Hematopoietic multipotent progenitor cell treated with erythropoietin and hydrocortisone succinate and interleukin-3 and kit ligand, for 17 days (in vitro differentiated cells): ENCODE data around the gene POMT1.
A peak's percentile ranks its signal among the peaks of the same experiment; 100 is the strongest.
"Not testable (repeated sequence)": the region's sequence is repeated elsewhere in the genome, so short reads cannot be mapped to it uniquely, and the experiment has no call there.

Source experiments
- DNase-seq: peaks from one replicate; pipeline ENCODE4 v3.0.0-alpha.2; 2015; ENCODE audit warnings: low spot score

Gene POMT1

DNA sequence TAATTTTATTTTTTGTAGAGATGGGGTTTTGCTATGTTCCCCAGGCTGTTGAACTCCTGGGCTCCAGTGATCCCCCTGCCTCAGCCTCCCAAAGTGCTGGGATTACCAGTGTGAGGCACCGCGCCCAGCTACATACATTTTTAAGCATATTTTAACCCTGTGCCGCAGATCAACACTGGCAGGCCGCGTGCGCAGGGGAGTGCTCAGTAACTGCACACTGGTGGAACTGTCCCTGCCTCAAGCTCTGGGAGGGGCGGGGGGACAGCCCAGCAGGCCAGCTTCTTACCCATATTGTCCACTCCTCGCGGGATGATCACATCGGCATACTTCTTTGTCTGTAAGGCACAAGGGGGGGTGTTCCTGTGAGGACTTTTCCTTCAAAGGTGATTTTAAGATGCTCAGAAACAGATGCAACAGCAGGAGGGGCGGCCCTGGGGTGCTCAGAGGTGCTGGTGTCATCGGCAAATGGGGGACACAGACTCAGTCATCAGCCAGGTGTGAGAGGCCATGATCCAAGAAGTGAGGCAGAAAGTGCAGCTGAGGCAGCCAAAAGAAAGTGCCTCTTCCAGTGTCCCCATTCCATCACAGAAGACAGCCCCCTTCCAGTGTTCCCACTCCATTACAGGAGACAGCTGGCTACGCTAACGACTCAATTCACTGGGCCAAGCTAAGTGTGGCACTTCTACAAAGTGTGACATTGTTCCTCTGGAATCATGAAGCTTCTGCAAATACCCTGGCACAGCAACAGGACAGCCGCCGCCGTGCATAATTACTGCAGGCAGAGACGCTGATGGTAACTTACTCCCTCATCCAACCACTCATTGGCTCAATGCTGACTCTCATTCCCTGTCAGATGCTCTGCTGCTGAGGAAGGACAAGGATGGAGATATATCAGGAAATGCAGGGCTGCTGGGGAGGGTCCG, 23.2 kb downstream of the POMT1 start:
- DNase-seq = no peak

DNA sequence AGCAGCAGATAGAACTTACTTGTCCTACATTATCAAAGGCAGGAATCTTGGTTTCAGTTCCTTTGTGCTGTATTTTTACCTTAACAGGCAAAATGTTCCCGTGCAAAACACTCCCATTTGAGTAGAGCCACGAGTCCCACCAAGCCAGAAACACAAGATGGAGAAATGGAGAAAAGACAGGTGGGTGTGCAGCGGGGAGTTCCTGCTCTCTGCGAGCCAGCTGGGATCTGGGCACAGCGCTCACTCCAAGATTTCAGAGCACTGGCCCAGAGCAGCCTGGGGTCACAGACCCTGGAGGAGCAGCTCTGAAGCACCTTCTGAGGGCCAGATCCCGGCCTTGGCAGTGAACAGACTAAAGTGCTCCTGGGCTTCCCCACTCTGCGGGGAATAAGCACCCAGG, 25.5 kb downstream of the POMT1 start:
- no peak for DNase-seq

GRCh38 chr9:131528886-131529505, 26.3 kb downstream of the POMT1 start:
- DNase-seq = no peak

DNA sequence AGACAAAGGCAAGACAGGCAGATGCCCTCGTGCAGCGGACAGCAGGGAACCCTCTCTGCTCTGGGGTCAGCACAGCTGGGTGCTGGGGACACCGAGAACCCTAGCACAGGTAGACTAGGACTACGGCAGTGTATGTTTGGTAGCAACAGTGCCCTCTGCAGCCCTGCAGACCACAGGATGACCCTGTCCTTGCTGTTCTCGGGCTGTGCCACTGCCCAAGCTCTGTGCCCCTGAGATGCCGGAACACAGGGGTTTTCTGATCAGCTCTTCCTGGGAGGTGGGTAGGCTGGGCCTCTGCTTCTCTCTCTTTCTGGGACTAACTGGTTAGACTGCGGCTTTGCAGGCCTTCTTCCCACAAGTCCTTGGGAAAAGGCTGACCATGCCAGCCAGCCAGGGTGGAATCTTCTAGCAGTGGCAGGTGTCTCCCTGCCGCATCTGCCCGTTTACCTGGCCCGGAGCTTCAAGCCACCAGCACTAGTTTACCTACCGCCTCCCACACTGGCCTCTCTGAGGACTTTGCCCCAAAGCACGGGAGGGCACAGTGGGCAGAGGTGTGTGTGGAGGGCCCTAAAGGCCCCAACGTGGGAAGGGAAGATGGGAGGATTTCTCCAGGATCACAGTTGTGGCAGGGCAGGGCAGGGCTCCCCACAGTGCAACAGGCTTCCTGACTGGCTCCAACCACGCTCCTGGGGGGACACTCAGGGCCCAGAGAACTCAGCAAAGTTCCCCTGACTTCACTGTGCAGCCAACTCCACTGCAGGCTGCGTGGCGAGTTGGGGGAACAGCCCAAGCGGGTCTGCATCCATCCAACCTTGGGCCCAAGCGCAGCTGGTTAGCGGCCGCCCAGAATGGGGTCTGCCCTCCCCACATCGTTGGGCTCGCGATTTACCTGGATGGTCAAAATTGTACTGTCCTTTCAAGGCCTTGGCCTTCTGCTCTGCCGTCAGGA, 27.2 kb downstream of the POMT1 start:
- DNase-seq = no peak

- DNase-seq = no peak
Measured at GRCh38 chr9:131530546-131530919, 27.8 kb downstream of the POMT1 start.

- DNase-seq = peak; percentile 74
Measured at GRCh38 chr9:131530920-131531832, 28.5 kb downstream of the POMT1 start, which contains the start of gene UCK1. Gene UCK1 (minus strand): TSS chr9:131531263. CDS start chr9:131531174, 89 bp downstream.

GRCh38 chr9:131534721-131535237, 32.1 kb downstream of the POMT1 start:
- peak; percentile 16 for DNase-seq

- no peak for DNase-seq
Measured at GRCh38 chr9:131537946-131538345, 35.2 kb downstream of the POMT1 start.

DNA sequence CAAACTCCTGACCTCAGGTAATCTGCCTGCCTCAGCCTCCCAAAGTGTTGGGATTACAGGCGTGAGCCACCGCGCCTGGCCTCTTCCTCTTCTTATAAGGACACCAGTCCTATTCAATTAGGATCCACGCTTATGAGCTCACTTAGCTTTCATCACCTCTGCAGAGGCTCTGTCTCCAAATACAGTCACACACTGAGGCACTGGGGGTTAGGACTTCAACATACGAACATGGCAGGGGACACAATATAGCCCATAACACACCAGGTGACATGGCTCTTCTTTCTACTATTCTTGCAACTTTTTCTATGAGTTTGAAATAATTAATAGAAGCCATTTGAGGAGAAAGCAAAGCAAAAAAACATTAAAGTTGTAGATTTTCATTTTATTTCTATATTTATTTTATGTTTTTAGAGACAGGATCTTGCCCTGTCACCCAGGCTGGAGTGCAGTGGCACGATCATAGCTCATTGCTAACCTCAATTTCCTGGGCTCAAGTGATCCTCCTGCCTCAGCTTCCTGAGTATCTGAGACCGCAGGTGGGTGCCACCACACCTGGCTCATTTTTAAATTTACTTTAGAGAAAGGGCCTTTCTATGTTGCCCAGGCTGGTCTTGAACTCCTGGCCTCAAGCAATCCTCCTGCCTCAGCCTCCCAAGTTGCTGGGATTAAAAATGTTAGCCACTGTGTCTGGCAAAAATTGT, 36.7 kb downstream of the POMT1 start:
- DNase-seq = no peak

DNA sequence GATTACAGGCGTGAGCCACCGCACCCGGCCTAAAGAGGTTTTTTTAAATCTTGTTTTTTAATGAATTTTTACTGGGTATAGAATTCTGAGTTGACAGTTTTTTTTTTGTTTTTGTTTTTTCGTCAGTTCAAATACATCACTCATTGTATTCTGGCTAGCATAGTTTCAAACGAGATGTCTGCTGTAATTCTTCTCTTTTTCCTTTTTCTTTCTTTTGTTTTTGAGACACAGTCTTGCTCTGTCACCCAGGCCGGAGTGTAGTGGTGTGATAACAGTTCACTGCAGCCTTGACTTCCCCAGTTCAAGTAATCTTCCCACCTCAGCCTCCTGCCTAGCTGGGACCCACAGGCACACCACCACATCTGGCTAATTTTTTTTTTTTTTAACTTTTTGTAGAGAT, 40.4 kb downstream of the POMT1 start:
- DNase-seq = no peak

DNA sequence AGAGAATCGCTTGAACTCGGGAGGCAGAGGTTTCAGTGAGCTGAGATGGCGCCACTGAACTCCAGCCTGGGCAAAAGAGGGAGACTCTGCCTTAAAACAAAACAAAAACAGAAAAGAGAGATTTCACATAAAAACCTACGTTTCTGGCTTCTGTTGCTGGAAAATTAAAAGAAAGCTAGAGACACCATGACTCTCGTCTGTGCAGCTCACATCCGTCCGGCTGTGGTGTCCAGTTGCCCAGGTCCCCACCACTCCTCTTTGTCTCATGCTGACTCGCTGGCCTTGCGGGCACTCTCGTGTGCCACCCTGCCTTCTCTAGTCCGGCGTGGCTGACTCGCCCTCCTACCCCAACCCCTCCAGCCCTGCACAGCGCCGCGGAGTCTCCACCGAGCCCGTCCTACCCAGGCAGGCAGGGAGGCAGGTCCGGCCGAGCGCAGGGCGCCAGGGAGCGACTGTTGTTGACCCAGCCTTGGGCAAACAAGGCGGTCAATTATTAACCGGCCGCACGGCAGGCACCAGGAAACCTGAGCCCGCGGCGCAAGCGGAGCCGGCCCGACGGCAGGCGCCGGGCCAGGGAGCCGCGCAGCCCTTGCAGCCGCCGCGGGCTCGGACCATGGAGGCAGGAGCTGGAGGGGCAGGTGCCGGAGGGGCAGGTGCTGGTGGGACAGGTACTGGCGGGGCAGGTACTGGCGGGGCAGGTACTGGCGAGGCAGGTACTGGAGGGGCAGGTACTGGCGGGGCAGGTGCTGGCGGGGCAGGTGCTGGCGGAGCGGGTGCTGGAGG, 42.5 kb downstream of the POMT1 start, which contains the start of gene PRRT1B:
PRRT1B (plus strand) TSS at position 521 of the 783 bp plus-strand sequence; CDS start at position 614, 93 bp downstream.
- DNase-seq = no peak

- DNase-seq = no peak
Measured at GRCh38 chr9:131545786-131546335, 43.1 kb downstream of the POMT1 start.

DNA sequence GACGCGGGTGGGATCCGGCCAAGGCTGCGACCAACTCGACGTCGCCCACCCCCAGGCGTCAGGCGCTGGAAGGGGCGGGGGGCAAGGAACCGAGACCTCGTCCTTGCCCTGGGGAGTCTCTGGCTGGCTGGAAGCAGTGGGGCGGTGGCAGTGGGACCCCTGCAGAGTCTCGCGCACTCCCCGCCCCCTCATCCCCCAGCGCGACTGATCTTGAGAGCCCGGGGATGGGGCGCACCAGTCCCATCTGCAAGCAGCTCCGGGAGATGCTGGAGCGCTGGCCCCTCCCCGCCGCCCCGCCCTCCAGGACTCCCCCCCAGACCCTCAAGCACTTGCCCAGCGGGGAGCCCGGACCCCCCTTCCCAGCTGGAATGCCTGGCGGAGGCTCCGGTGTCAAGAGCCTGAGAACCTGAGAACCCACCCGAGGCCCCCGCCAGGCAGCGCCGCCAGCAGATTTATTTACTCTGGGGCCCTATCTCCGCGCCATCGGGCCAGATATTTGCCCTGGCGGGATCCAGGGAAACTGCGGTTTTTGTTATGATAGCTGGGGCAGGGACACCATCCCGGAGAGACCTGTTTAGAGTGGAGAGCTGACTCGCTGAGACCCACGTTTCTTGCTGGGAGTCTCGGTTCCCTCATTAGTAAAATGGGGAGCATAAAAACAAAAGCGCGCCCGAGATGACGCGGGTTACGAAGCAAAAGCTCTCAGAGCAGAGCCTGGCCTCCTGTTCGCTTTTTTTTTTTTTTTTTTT, 43.8 kb downstream of the POMT1 start:
- DNase-seq = no peak

- DNase-seq = not testable (repeated sequence)
Measured at GRCh38 chr9:131549186-131549585, 46.5 kb downstream of the POMT1 start.

- DNase-seq = not testable (repeated sequence)
Measured at GRCh38 chr9:131550465-131550864, 47.7 kb downstream of the POMT1 start.

GRCh38 chr9:131552030-131552429, 49.3 kb downstream of the POMT1 start:
- DNase-seq = no peak

DNA sequence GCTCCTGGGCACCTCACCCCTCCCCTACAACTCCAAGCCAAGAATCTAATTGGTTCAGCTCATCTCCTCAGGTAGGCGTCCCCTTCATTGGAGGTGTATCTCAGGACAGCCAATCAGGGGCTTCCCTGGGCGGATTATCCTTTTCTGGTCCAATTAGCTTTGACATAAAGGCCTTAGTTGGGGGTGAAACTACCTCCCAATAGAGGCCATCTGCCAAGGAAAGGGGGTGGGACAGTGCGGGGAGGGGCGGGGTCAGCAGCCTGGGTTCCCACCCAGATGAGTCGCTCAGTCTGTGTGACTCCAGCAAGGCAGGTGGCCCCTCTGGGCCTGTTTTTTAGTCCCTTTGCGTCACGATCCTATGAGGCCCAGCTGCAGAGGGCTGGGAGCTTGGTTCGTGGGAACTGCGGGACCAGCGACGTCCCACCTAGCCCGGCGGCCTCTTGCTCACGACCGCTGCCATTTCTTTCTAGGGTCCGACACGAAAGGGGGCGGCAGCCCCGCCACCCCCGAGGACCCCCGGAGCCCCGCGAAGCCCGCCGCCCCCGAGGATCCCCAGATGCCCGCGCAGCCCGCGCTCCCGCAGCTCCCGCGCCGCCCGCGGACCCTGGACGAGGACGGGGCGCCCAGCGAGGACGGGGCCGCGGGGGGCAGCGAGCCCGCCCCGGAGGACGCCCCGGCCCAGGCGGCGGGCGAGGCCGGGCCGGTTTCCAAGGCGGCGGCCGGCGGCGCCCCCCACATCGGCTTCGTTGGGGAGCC, 51.5 kb downstream of the POMT1 start:
- no peak for DNase-seq
